ENCODE data around the gene NOS1.

GRCh38 chr12:117188121-117188665, 173.2 kb downstream of the NOS1 start:
- TF ChIP-seq CTCF (conservative IDR thresholded peaks at IDR 0.05; ENCODE audit: low read depth, low read length), result no peak
- no peak for TF ChIP-seq EZH2 (IDR thresholded peaks at IDR 0.05; ENCODE audit: borderline replicate concordance, low read depth, low read length, poor library complexity, severe bottlenecking)

All from A673 (cell line).